Calu3 (cell line): Measurements from ENCODE around the gene COL4A6. TPM values are rescaled to one million over a fixed set of nuclear protein-coding genes. Genes with fewer than 3 reads are reported as not detected.

Experiments
- BruUV-seq: library from RNA; stranded (reverse); fragments of 400-500 nt; replicated peaks from 2 replicates; lab custom pipeline; 2021; lab: Mats Ljungman, UMichigan
- CTCF ChIA-PET: fragments of 300-600 bp; sonication (Branson Sonifier 250); formaldehyde crosslinking; loops from one replicate; lab custom pipeline; 2022; ENCODE audit warnings: antibody characterized with exemption; lab: Charles Lee
- DNase-seq: peaks from one replicate; pipeline ENCODE4 v3.0.0; 2022
- H3K27ac Mint-ChIP-seq: one replicate; pipeline ENCODE4 v1.8.0; 2022; ENCODE audit warnings: mixed read lengths; ENCODE audit not compliant: unreplicated experiment
- H3K27me3 Mint-ChIP-seq: one replicate; pipeline ENCODE4 v1.8.0; 2022; ENCODE audit warnings: mixed read lengths; ENCODE audit not compliant: unreplicated experiment
- H3K36me3 Mint-ChIP-seq: one replicate; pipeline ENCODE4 v1.8.0; 2022; ENCODE audit warnings: mild to moderate bottlenecking, moderate library complexity, mixed read lengths; ENCODE audit not compliant: insufficient read depth, unreplicated experiment
- H3K4me1 Mint-ChIP-seq: one replicate; pipeline ENCODE4 v1.8.0; 2022; ENCODE audit warnings: mild to moderate bottlenecking, low read depth, mixed read lengths; ENCODE audit not compliant: unreplicated experiment
- H3K4me3 Mint-ChIP-seq: one replicate; pipeline ENCODE4 v1.8.0; 2022; ENCODE audit warnings: mild to moderate bottlenecking, low read depth, moderate library complexity, mixed read lengths; ENCODE audit not compliant: unreplicated experiment
- H3K9me3 Mint-ChIP-seq: one replicate; pipeline ENCODE4 v1.8.0; 2022; ENCODE audit warnings: low read depth, mixed read lengths; ENCODE audit not compliant: unreplicated experiment
- intact Hi-C: fragments of 100-400 bp; cut with micrococcal nuclease; formaldehyde crosslinking; loops from one replicate; pipeline ENCODE4 v1.10.0; 2022; ENCODE audit not compliant: unreplicated experiment
- total RNA-seq: library from RNA; stranded (reverse); gene quantifications from 2 replicates; pipeline ENCODE4 v1.2.3, GENCODE V29; 2022
- TF ChIP-seq, protein P1 (sequence below): fragments of 200-600 bp; IDR thresholded peaks from one replicate; pipeline ENCODE4 v1.8.0; 2022; ENCODE audit warnings: antibody characterized with exemption; ENCODE audit not compliant: unreplicated experiment

COL4A6 gene
- total RNA-seq, 1 experiment from 2014 or later = 0.31 TPM

DNA sequence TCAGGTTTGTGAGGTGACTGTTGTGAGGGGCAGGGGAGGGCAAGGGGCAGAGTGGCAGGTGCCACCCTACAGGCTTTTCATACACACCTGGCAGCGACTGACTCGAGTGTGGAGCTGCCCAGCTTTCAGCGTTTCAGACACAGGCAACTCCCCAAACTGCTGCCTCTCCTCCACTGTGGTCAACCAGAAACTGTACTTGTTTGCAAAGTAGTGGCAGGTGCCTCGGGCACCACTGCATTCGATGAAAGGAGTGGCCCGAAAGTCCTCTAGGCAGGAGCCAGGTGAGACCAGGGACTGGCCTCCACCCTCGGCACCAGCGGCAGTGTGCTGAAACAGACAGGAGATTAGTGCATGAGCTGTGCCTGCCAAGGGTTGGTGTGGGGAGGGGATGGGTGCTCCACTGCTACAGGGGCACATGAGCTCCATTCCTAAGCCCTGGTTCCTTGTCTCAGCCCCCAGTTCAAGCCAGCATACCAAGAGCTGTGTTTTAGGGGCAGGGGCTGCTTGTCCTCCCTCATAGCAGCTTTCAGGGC lies 281.2 kb downstream of the COL4A6 start:
- TF ChIP-seq, protein P1, sequence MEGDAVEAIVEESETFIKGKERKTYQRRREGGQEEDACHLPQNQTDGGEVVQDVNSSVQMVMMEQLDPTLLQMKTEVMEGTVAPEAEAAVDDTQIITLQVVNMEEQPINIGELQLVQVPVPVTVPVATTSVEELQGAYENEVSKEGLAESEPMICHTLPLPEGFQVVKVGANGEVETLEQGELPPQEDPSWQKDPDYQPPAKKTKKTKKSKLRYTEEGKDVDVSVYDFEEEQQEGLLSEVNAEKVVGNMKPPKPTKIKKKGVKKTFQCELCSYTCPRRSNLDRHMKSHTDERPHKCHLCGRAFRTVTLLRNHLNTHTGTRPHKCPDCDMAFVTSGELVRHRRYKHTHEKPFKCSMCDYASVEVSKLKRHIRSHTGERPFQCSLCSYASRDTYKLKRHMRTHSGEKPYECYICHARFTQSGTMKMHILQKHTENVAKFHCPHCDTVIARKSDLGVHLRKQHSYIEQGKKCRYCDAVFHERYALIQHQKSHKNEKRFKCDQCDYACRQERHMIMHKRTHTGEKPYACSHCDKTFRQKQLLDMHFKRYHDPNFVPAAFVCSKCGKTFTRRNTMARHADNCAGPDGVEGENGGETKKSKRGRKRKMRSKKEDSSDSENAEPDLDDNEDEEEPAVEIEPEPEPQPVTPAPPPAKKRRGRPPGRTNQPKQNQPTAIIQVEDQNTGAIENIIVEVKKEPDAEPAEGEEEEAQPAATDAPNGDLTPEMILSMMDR = no peak
- no TSS peak for BruUV-seq
- no peaks in the 10 kb centered on the region for H3K27me3 Mint-ChIP-seq
- DNase-seq = no peak
- H3K4me1 Mint-ChIP-seq = no peaks in the 10 kb centered on the region
- no peaks in the 10 kb centered on the region for H3K36me3 Mint-ChIP-seq
- intact Hi-C loops = no loop called here
- no peak overlapping the region for H3K4me3 Mint-ChIP-seq
- no peak overlapping the region for H3K27ac Mint-ChIP-seq
- CTCF ChIA-PET = no interaction called here
- no peaks in the 10 kb centered on the region for H3K9me3 Mint-ChIP-seq

DNA sequence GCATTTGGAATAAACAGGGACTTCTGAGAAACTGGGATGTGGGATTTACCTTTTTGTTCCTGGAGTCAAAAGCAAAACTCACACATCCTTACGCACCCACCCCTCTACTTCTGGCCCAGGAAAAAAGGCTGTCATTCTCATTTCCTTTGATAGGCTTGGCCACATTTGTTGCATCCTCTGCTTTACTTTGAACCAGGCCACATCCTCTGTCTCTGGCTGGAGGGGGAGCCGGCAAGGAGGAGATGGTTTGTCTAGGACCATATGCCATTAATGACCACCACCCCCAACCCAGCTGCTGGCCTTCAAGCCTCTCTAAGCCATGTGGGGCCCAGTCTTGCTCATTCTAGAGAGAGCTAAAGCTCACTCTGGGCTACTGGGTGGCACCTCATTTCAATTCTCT lies 282.1 kb downstream of the COL4A6 start:
- no peaks in the 10 kb centered on the region for H3K27me3 Mint-ChIP-seq
- TF ChIP-seq, protein P1 = no peak
- H3K36me3 Mint-ChIP-seq = no peaks in the 10 kb centered on the region
- H3K4me3 Mint-ChIP-seq = no peak overlapping the region
- no peaks in the 10 kb centered on the region for H3K9me3 Mint-ChIP-seq
- intact Hi-C loops = no loop called here
- CTCF ChIA-PET = no interaction called here
- BruUV-seq = no TSS peak
- no peak for DNase-seq
- no peak overlapping the region for H3K27ac Mint-ChIP-seq
- H3K4me1 Mint-ChIP-seq = no peaks in the 10 kb centered on the region

DNA sequence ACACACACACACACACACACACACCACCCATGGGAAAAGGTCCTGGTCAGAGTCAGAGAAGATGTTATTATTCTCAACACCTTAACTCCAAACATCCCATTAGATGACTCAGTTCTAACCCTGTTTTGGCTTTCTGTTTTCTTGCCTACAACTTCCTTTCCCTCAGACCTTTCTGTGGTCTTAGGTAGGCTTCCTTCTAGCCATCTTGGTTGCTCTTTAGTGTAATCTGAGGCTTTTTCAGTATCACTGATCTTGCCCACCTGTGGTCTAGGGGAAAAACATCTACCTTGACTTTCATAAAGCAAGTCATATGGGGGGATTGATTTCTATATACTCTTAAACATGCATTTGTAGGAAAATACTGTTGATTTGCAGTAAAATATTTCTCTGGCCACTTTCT lies 289.7 kb downstream of the COL4A6 start:
- no peak overlapping the region for H3K4me3 Mint-ChIP-seq
- DNase-seq = no peak
- intact Hi-C loops = no loop called here
- TF ChIP-seq, protein P1 = no peak
- CTCF ChIA-PET = no interaction called here
- no peaks in the 10 kb centered on the region for H3K27me3 Mint-ChIP-seq
- H3K4me1 Mint-ChIP-seq = no peaks in the 10 kb centered on the region
- no peak overlapping the region for H3K27ac Mint-ChIP-seq
- H3K9me3 Mint-ChIP-seq = no peaks in the 10 kb centered on the region
- BruUV-seq = no TSS peak
- no peaks in the 10 kb centered on the region for H3K36me3 Mint-ChIP-seq

DNA sequence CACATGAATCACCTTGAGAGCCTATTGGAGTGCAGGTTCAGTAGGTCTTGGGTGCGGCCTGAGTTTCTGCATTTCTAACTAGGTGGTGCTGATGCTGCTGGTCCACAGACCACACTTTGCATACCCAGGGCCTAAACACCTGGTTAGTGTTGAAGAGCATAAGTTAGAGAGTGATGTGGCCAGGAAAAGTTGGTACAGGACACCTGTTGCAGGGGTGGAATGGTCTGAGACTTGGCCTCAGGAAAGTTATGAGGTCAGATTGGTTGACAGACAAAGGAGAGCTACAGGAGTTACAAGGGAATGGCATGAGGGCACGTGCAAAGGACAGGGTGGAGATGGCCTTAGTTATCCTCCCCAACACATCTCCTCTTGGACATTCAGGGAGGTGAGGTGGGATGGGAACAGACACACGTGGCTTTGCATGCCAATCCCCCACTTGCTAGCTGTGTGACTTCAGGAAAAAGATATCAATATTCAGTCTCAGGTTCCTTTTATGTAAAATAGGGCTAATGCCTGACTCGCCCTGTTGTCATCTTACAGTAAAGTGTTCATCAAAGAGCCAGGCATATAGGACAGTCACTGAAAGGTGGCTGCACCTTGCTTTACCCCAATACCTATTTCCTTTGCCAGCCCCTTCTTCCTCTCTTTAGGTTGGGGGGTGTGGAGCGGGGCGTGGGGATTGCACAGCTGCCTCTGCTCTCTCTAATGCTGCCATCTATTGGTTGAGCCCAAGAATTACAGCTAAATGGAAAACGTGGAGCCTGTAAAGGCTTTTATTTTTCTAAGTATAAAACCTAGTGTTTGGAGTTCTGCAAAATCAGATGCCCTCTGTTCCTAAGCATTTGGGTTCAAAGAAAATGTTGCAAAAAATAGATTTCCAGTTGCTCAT lies 299.2 kb downstream of the COL4A6 start:
- intact Hi-C loops = no loop called here
- Mint-ChIP-seq H3K4me3 (no peak overlapping the region), H3K27ac (no peak overlapping the region), H3K36me3 (no peaks in the 10 kb centered on the region), H3K9me3 (peaks cover 2% of the 10 kb centered on the region), H3K27me3 (no peaks in the 10 kb centered on the region), H3K4me1 (no peaks in the 10 kb centered on the region)
- TF ChIP-seq, protein P1 = no peak
- peak; percentile 3 for DNase-seq
- BruUV-seq = no TSS peak
- CTCF ChIA-PET = interaction anchor here (1.4 kb wide), 1 partner anchor 22 kb away, joined by 3 read pairs; no protein-coding TSS in a partner anchor
